GM20431 (cell line): Measurements from ENCODE around the gene FNDC7.
"Not testable (repeated sequence)": the region's sequence is repeated elsewhere in the genome, so short reads cannot be mapped to it uniquely, and the experiment has no call there.

Experiments
- in situ Hi-C: fragments of 300-500 bp; cut with MseI, MboI; formaldehyde crosslinking; loops from one replicate; pipeline ENCODE4 v1.15.0; 2020; ENCODE audit warnings: low sequenced_read_pairs; ENCODE audit not compliant: unreplicated experiment

The FNDC7 gene

GRCh38 chr1:108734171-108734865, 21.6 kb downstream of the FNDC7 start:
- in situ Hi-C loops = no loop called here

GRCh38 chr1:108742253-108742652, 29.5 kb downstream of the FNDC7 start:
- in situ Hi-C loops = no loop called here

- in situ Hi-C loops = no loop called here
Observed at GRCh38 chr1:108745980-108746381, 33.3 kb downstream of the FNDC7 start.

GRCh38 chr1:108746382-108747170, 33.9 kb downstream of the FNDC7 start, which contains the start of gene STXBP3:
Gene STXBP3 (plus strand): TSS chr1:108746674. CDS start chr1:108746738, 64 bp downstream.
- in situ Hi-C loops = no loop called here

GRCh38 chr1:108747171-108747850, 34.6 kb downstream of the FNDC7 start:
- in situ Hi-C loops = no loop called here

GRCh38 chr1:108747898-108748297, 35.2 kb downstream of the FNDC7 start:
- in situ Hi-C loops = no loop called here

GRCh38 chr1:108749081-108749480, 36.4 kb downstream of the FNDC7 start:
- in situ Hi-C loops = no loop called here

- in situ Hi-C loops = no loop called here
Observed at GRCh38 chr1:108750476-108751181, 37.9 kb downstream of the FNDC7 start.

- in situ Hi-C loops = no loop called here
Observed at GRCh38 chr1:108753363-108753762, 40.7 kb downstream of the FNDC7 start.

GRCh38 chr1:108758796-108759195, 46.1 kb downstream of the FNDC7 start:
- in situ Hi-C loops = no loop called here

- in situ Hi-C loops = no loop called here
Observed at GRCh38 chr1:108767115-108767514, 54.4 kb downstream of the FNDC7 start.

GRCh38 chr1:108767708-108768107, 55.0 kb downstream of the FNDC7 start:
- in situ Hi-C loops = no loop called here

GRCh38 chr1:108777839-108778238, 65.1 kb downstream of the FNDC7 start:
- in situ Hi-C loops = no loop called here

GRCh38 chr1:108779455-108779854, 66.7 kb downstream of the FNDC7 start:
- in situ Hi-C loops = no loop called here

- in situ Hi-C loops = no loop called here
Observed at GRCh38 chr1:108780937-108781574, 68.3 kb downstream of the FNDC7 start.

GRCh38 chr1:108781575-108781944, 68.9 kb downstream of the FNDC7 start:
- in situ Hi-C loops = not testable (repeated sequence)

GRCh38 chr1:108785264-108785663, 72.6 kb downstream of the FNDC7 start:
- in situ Hi-C loops = no loop called here

GRCh38 chr1:108785880-108786279, 73.2 kb downstream of the FNDC7 start:
- in situ Hi-C loops = no loop called here

- in situ Hi-C loops = no loop called here
Observed at GRCh38 chr1:108791790-108792189, 79.1 kb downstream of the FNDC7 start.
